ENCODE results near the gene CCM2L. TPM values are rescaled to one million over a fixed set of nuclear protein-coding genes. Genes with fewer than 3 reads are reported as not detected.
A peak's percentile ranks its signal among the peaks of the same experiment; 100 is the strongest.

CCM2L gene
- total and polyA plus RNA-seq, 9 of the 15 experiments (the other 6 are each of a cell fraction or from before 2014, with no cell fraction given) = 0.04 TPM; not detected in 8

- H3K27me3 ChIP-seq (ENCODE audit: control insufficient read depth in 2 of 2, insufficient read depth in 2 of 2, low read length in 2 of 2) = peaks cover 13 to 25% of the 10 kb centered on the region in 2 experiments; a peak in 4 of 5 replicates
- TF ChIP-seq ZNF354B (CRISPR knock-in tag; IDR thresholded peaks at IDR 0.05) (no peak), NCOA6 (IDR thresholded peaks at IDR 0.05) (no peak), ETV6 (IDR thresholded peaks at IDR 0.05; ENCODE audit: borderline replicate concordance in 1 of 2, low read depth in 2 of 2, low read length in 1 of 2) (no peak), ETV6 (CRISPR knock-in tag; IDR thresholded peaks at IDR 0.05; ENCODE audit: borderline replicate concordance) (no peak), NFE2L1 (tag; IDR thresholded peaks at IDR 0.05; ENCODE audit: borderline replicate concordance, low read depth) (no peak), ZNF511 (CRISPR knock-in tag; IDR thresholded peaks at IDR 0.05) (no peak), THRB (CRISPR knock-in tag; conservative IDR thresholded peaks at IDR 0.05) (no peak), TBL1XR1 (IDR thresholded peaks at IDR 0.05; ENCODE audit: low read length in 2 of 2) (no peak), TEAD1 (CRISPR knock-in tag; IDR thresholded peaks at IDR 0.05) (peak in 1 of 2 experiments; percentile 61; a peak in 1 of 4 replicates), GATA2 (CRISPR knock-in tag; IDR thresholded peaks at IDR 0.05) (no peak), SPI1 (IDR thresholded peaks at IDR 0.05; ENCODE audit: borderline replicate concordance, low read depth, low read length) (peak; percentile 72; the same call in 1 of the 2 replicates), VEZF1 (CRISPR knock-in tag; IDR thresholded peaks at IDR 0.05) (peak; percentile 88), CHCHD3 (CRISPR knock-in tag; IDR thresholded peaks at IDR 0.05) (no peak), KDM4B (IDR thresholded peaks at IDR 0.05; ENCODE audit: borderline replicate concordance in 2 of 2, low read depth in 1 of 2) (0 out of 4 replicates have a peak, but pooled peaks of 1 of the 2 experiments have one; percentile 44), ZBTB33 (CRISPR knock-in tag; IDR thresholded peaks at IDR 0.05) (no peak), CREBBP (IDR thresholded peaks at IDR 0.05; ENCODE audit: low read depth, low read length) (no peak), YBX1 (IDR thresholded peaks at IDR 0.05) (no peak)
Measured at GRCh38 chr20:31967830-31968249, 42.4 kb upstream of the CCM2L start, which contains the start of gene XKR7. Gene XKR7, plus strand, starts transcription at chr20:31968151. Its CDS starts 25 bp downstream, at chr20:31968176.

More at GRCh38 chr20:31967830-31968249, 42.4 kb upstream of the CCM2L start, which contains the start of gene XKR7:
- H3K36me3 ChIP-seq (ENCODE audit: control insufficient read depth, insufficient read depth, low read length) = no peaks in the 10 kb centered on the region
- no TSS peak for BruUV-seq (replicated peaks)
- no peaks in the 10 kb centered on the region for H3K9me1 ChIP-seq (ENCODE audit: control insufficient read depth, insufficient read depth, low read length)
- FAIRE-seq (no peak), DNase-seq (ENCODE audit: extremely low read depth in 1 of 4, low spot score in 3 of 4) (peak; percentile 29 to 56 (median 44)), ATAC-seq (peak; percentile 25; the same call in 2 of the 3 replicates)
- intact Hi-C loops (cut with micrococcal nuclease) (no loop called here), in situ Hi-C loops (cut with MboI) (no loop called here)
- H3K4me3 ChIP-seq = peak within 1 kb of the TSS; percentile 22; the same call in 1 of the 2 replicates
- peak within 1 kb of the TSS; percentile 56 for H3K4me2 ChIP-seq (ENCODE audit: insufficient read depth, low read length)
- H3K4me1 ChIP-seq (replicated peaks in 1 of 2; ENCODE audit: control insufficient read depth in 2 of 2, insufficient read depth in 2 of 2, low read length in 2 of 2) = peaks cover 0 to 11% of the 10 kb centered on the region in 2 experiments; a peak in 2 of 5 replicates
- no peak within 1 kb of the TSS for H3K27ac ChIP-seq (ENCODE audit: extremely low read depth, low read depth, low read length)
- no peak within 1 kb of the TSS for H3K9ac ChIP-seq (ENCODE audit: insufficient read depth in 1 of 2, low read depth in 2 of 2, low read length in 2 of 2)
- 5% methylated on average over 7 of the region's 38 CpGs for WGBS (ENCODE audit: insufficient coverage, low coverage, missing lambda C conversion rate)
- POLR2A ChIA-PET = no interaction called here
- H3K79me2 ChIP-seq (ENCODE audit: control insufficient read depth, insufficient read depth, low read length) = no peaks in the 10 kb centered on the region
- no peaks in the 10 kb centered on the region for H3K9me3 ChIP-seq (replicated peaks; ENCODE audit: control insufficient read depth, insufficient read depth, low read depth, low read length)
- H4K20me1 ChIP-seq (replicated peaks; ENCODE audit: control insufficient read depth, insufficient read depth, low read length) = peaks cover 5% of the 10 kb centered on the region
- CTCF ChIA-PET (ENCODE audit: low intra/inter-chr PET ratio) = no interaction called here
- H2AFZ ChIP-seq (ENCODE audit: low read depth, low read length) = no peak within 1 kb of the TSS

Measured in K562 (cell line).